IPS-NIHi7 (cell line): ENCODE measurements around the gene STK11IP.
"Not testable (repeated sequence)": the region's sequence is repeated elsewhere in the genome, so short reads cannot be mapped to it uniquely, and the experiment has no call there.

Experiments
- DNase-seq: peaks from one replicate; pipeline ENCODE4 v3.0.0; 2012; ENCODE audit warnings: mixed read lengths; ENCODE audit errors: extremely low spot score

Gene STK11IP

GRCh38 chr2:219634951-219635751 is 37.5 kb downstream of the STK11IP start:
- DNase-seq = no peak

- DNase-seq = no peak
Measured at GRCh38 chr2:219636144-219636915, 38.7 kb downstream of the STK11IP start.

DNA sequence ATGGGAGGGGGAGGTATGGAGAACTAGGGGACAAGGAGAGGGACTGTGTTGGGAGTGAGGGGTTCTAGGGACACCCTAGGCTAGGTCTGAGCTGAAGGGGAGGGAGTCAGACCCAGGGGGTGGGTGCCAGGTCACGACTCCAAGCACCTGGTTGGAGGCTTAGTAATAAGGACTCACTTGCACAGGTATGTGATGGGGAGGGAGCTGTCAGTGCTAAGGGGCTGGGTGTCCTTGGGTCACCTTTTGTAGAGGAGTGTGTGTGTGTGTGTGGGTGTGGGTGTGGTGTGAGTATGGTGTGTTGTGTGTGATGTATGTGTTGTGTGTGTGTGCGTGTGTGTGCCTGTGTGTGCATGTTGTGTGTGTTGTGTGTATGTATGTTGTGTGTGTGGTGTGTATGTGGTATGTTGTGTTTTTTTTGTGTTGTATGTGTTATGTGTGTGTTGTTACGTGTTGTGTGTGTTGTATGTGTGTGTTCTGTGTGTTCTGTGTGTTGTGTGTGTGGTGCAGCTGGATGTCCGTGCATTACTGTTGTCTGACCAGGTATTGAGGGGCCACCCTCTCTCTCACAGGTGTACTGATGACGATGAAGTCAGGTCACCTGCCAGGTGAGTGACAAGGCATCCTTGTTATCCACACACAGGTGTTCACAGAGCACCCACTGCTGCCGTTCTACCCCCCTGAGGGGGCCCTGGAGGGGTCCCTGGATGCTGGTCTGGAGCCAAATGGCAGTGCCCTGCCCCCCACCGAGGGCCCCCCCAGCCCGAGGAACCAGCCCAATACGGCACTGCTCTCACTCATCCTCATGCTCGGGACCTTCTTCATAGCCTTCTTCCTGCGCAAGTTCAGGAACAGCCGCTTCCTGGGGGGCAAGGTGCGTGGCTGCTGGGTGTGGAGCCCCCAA is 39.5 kb downstream of the STK11IP start:
- DNase-seq = no peak

DNA sequence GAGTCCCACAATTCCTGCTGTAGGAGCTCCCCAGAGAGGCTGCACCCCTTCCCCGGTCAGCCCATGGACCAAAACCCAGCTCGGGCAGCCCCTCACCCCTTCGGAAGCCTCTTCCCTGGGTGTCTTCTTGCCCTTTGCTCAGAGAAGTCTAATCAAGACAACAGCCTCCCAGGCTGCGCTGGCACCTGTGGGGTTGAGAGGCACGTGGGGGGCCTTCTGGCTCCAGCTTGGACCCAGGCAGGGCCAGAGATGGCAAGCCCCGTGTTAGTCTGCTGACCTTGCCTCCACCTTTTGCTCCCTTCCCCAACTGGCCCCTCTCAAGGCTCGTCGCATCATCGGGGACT is 40.2 kb downstream of the STK11IP start:
- DNase-seq = no peak

GRCh38 chr2:219638217-219638947 is 40.7 kb downstream of the STK11IP start:
- DNase-seq = peak; percentile 63

DNA sequence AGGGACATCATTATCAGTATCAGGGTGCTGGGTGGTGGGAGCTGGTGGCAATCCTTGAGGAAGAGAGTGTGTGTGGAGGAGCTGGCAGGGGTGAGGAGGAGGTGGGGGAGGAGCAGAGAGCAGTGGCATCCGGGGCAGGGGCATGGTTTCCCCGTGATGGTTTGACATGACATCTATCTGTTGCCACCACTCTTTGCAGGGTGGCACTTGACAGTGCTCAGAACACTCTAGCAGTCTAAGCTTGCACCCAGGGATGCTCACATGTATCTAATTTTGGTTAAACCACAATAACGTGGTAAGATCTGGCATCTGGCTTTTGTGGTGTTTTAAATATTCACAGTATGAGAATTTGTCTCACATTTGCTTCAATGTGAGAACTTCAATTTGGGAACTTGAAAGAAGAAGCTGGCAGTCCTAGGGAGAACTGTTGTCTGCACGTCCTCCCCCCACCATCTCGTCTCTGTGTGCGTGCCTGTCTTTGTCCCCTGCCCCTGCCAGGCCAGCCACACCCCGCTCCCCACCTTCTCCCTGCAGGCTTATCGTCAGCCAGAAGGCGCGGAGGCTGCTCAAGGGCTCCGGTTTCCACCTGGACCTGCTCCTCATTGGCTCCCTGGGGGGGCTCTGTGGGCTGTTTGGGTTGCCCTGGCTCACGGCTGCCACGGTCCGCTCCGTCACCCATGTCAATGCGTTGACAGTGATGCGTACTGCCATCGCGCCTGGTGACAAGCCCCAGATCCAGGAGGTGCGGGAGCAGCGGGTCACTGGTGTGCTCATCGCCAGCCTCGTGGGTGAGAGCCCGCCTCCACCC is 41.5 kb downstream of the STK11IP start:
- DNase-seq = no peak

DNA sequence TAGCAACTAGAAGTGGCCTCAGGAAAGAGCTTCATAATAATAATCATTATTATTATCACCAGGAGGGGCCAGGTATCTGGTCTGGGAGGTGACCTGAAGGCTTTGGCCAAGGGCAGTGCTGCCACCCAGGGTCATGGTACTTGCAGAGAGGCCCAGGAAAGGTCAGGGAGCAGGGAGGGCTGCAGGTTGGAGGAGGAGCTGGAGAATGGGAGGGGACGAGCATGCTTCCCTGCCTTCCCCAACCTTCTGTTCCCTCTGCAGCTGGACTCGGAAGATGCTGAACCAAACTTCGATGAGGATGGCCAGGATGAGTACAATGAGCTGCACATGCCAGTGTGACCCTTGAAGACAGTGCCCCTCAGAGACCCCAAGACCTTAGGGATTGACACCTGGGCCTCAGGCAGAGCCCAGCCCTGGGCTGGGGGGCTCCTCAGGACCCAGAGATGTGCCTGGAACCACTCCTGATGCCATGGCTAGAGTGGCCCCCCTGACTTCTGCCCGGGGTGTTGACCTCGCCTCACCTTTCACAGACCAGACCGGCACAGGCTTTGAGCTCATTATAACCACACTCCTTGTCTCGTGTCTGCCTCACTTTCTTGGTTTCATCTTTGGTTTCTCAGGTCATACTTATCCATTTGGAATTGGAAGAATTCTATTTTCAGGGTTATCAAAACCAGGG is 43.9 kb downstream of the STK11IP start:
- DNase-seq = peak; percentile 9

- peak; percentile 9 for DNase-seq
Measured at GRCh38 chr2:219642069-219642454, 44.4 kb downstream of the STK11IP start.

- peak; percentile 98 for DNase-seq
Measured at GRCh38 chr2:219642465-219643083, 44.9 kb downstream of the STK11IP start.

DNA sequence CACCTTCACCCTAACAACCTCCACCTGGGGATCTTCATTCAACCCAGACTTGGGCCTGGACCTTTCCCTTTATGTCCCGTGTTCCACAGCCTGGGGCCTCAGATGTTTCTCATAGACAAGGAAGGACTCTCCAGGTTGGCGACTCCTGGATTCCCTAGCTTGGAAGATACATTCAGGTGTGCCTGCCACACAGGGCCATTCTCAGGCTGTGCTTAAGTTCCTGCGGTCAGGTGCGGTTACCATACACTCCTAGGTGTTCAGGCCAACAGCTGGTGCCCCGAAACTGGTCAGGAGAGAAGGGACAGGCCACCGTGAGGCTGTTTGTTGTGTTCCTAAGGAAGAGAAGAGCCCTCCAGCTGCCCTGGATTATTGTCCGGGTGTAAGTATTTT is 45.4 kb downstream of the STK11IP start:
- DNase-seq = no peak

GRCh38 chr2:219643788-219644398 is 46.2 kb downstream of the STK11IP start:
- peak; percentile 33 for DNase-seq

GRCh38 chr2:219644801-219645480 is 47.3 kb downstream of the STK11IP start:
- peak; percentile 7 for DNase-seq

DNA sequence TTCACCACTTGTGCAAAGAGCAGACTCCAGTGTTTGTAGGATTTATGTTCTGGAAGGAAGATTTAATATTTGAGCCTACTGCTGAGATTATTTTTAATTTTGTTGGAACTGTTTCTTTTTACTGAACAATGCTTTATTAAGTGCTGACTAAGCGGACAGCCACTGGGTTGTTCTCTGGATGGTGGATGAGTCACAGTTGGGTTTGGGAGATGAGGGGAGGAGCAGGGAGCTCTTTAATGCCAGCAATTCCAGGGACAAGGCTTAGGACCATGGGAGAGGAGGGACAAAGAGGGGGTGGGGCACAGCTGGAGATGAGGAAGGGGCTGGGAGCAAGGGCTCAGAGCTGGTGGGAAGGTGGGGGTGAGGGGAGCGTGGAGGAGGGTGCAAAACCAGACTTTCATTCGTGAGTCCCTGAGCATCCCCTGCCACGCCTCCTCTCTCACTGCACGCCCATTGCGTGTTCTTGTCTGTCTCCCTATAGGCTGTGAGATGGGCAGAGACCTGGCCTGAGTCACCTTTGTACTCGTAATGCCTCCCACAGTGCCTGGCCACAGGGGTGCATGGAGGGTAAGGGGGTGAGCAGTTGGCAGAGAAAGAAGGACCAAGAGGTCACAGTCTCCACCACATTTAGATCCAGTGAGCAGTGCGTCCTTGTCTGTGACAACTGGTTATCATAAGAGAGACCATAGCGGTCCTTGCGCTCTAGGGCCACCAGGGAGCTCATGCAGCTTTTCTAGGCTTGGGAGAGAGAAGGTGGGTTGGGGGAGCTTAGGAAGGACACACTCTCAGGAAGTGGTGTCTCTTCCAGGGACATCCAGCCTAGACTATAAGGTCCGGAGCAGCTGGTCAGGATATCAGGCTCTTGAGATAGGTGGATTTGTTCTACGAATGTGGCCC is 48.2 kb downstream of the STK11IP start:
- peak; percentile 68 for DNase-seq

DNA sequence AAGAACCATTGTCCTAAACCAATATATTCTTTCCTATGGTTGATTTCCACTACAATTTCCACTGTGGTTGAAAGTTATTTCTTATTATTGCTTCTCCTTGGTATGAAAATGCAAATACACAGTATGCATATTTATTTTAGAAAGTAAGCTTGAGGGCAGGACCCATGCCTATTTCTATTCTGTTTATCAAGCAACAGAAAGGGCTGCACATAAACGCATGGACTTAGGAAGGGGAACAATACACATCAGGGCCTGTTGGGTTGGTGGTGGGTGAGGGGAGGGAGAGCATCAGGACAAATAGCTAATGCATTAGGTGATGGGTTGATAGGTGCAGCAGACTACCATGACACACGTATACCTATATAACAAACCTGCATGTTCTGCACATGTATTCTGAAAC is 50.5 kb downstream of the STK11IP start:
- DNase-seq = no peak

DNA sequence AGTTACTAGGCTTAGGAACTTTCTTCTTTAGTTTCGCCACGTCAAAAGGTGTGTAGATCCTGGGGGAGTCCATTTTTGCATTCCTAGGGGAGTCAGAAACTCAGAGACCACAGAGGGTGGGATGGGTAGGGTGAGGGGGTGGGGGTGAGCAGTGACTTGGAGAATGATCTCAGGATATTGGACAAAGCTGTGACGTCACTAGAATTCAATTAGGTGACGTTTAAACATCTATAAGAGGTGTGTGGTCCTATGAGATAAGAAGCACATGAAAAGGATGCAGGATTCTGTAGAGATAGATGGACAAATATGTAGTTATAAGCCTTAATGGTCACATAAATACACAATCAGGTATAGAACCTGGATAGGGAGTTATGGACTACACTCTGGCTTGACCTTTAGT is 51.3 kb downstream of the STK11IP start:
- no peak for DNase-seq

DNA sequence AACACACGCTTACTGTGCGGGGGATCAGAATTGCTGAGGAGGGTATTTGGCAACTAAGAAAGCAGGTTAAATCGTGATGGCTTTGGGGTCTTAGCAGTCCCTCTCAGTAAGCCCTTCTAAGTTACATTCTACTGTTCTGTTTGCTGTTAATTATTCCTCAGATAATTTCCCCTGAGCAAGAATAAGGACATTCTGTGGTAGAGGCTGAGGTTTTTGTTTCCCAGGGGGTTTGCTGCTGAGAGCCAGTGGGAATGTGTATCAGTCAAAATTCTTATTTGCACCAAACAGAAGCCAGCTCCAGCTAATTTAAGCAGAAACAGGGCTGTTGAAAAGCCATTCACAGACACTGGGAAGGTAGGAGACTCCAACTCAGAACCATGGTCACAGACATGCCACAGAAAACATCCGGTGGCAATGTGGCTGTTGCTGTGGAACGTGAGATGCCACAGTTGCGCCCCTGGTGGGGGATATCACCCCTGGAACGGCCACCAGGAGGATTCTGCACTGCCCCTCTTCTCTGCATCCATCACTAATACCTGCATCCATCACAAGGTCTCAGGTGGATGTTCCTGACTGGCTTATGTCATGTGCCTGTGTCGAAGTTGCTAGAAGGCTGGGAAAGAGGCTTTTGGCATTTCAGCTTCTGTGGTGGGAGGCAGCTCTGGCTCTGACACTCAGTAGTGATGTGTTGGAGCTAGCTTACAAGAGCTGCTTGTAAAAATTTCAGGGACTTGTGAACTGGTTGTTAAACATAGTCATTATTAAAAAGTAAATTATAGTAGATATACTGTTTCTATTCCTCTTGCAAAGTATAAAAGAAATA is 53.0 kb downstream of the STK11IP start:
- no peak for DNase-seq

DNA sequence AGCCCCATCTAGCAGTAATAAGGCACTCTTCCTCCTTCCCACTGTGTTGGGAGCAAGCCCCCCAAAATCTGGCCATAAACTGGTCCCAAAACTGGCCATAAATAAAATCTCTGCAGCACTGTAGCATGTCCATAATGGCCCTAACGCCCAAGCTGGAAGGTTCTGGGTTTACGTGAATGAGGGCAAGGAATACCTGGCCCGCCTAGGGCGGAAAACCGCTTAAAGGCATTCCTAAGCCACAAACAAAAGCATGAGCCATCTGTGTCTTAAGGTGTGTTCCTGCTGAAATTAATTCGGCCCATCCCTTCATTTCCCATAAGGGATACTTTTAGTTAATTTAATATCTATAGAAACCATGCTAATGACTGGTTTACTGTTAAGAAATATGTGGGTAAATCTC is 54.0 kb downstream of the STK11IP start:
- not testable (repeated sequence) for DNase-seq
